ENCODE data around the gene KCND3.

KCND3 gene

GRCh38 chr1:111958851-111959250, 30.6 kb downstream of the KCND3 start:
- DNase-seq (ENCODE audit: low read depth), result no peak

DNA sequence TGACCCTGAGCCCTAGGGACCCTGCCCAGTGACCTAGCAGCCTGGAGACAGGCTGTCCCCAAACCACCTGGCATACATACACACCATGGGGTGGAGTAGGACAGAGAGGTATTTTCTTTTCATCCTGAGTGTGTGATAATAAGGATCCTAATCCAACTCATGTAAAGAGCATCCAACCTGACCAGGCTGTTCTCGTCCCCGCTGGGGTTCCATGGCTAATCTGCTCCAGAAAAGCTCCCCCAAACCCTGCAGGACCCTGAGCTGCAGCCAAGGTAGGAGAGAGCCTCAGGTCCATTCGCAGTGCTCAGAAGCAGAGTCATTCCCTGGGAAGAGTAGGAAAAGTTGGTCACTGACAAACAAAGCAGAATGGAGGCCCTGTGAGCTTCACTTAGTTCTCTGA, 31.4 kb downstream of the KCND3 start:
- DNase-seq (ENCODE audit: low read depth), result no peak

DNA sequence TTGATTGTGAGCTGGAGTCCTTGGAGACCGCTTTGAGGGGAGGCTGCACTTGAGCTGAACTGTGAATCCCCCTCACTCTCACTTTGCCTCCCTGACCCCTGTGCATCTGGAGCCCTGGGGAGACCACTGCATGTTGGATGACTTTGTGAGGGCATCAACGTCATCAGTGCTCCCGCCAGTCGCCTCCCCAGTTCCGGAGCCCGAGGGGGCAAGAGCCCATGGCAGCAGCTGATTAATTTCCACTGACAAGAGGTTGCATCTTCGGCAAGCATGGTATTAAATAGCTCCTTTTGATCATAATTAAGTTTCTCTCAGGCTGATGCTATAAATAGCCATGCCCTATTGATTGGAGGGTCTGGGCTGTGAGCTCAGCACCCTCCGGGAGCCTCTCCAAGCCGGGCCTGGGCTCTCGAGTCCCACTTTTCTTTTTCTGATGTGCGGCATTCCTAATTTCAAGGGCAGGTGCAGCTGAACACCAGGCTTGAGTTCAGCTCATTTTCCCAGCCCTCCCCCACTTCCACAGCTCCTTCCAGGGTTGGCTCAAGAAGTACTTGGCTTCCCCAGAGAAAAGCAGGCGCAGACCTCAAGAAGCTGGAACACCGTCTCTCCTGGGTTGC, 33.2 kb downstream of the KCND3 start:
- DNase-seq (ENCODE audit: low read depth), result no peak

- DNase-seq (ENCODE audit: low read depth), result no peak
Observed at GRCh38 chr1:111955755-111956154, 33.7 kb downstream of the KCND3 start.

DNA sequence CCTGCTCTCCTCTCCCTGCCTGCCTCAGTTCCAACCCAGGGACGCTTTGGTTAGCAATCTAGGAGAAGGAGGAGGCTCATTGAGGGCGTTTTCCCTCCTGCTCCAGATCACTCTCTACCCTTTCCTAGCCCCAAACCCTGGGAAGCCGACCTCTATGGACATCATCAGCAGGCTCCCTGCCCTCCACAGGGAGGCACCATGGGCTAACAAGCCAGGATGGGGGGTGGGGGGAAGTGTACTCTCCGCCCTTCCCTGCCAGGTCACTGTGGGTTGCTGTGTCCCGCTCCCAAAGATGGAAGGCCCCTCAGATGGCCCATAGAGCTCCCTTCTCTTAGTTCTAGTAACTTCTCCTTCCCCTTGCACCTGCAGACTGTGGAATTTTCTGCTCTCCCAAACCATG, 35.7 kb downstream of the KCND3 start:
- no peak for DNase-seq (ENCODE audit: low read depth)

- no peak for DNase-seq (ENCODE audit: low read depth)
Observed at GRCh38 chr1:111952125-111952657, 37.3 kb downstream of the KCND3 start.

DNA sequence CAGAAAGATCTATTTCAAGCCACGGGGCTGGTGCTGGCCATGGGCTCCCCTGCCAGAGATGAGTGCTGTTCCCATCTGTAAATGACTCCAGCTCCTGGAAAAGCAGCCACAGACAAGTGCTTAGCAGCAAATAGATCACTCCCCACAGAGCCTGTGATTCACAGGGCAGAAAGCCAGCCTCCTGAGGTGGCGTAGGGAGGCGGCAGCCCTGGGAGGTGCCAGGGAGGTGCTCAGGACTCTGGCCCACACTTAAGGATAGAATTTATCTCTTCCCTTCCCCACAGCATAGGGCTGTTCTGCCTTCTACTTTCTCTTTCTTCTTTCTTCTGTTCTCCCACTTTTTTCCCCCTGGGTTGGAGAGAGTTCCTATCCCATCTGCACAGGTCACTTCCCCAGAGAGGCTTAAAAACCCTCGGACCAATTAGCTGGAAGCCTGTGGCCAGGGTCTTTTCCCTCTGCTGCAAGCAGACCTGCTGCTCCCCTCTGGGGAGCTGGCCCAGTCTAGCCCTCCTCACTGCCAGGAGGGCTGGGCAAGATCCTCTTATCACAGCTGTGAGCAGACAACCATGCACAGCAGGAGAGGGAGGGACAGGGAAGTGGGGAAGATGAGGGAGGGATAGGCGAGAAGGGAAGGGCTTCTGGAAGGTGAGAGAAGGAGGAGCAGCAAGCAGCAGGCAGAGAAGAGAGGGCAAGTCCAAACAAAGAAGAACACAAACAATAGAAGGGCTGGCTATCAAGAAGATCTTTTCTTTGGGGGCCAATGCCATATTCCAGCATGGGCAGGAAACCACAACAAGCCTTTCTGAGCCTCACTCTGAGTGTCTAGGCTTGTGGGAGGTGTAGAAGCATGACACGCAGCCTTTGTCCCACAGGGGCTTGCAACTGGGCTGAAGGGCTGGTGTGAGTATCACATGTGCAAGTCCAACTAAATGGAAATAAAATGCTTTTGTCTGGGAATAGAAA, 41.0 kb downstream of the KCND3 start:
- DNase-seq (ENCODE audit: low read depth), result no peak

GRCh38 chr1:111943846-111944749, 45.4 kb downstream of the KCND3 start:
- DNase-seq (ENCODE audit: low read depth), result no peak

GRCh38 chr1:111943066-111943465, 46.4 kb downstream of the KCND3 start:
- no peak for DNase-seq (ENCODE audit: low read depth)

DNA sequence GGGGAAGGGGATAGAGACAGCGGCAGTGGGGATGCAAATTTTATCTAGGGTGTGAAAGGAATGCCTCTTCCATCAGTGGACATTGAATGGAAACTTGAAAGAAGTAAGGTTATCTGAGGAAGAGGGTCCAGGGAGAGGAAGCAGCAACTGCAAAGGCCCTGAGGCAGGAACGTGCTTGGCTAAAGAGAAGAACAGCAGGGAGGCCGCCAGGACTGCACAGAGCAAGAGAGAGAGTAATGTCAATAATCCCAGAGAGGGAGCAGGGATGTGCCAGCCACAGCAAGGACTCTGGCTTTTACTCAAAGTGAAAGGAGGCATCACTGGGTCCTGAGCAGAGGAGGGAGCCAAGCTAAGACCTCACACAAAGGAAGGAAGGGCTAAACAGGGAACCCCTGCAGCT, 50.9 kb downstream of the KCND3 start:
- DNase-seq (ENCODE audit: low read depth), result no peak

DNA sequence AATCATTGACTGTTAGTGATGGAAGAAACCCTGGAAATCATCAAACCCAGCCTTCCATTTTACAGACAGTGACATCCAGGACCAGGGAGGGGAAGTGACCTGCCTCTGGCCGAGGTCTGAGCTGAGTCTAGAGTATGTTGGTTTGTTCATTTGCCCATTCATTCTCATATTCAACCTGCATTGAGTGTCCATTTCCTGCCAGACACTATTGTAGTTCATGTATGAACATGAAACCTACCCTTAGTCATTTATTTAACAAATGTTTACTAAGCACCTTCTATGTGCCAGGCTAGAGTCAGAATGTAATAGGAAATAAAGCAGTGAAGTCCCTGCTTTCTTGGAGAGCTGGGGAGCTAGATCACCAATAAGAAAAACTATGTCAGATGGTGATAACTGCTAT, 51.3 kb downstream of the KCND3 start:
- DNase-seq (ENCODE audit: low read depth), result no peak

DNA sequence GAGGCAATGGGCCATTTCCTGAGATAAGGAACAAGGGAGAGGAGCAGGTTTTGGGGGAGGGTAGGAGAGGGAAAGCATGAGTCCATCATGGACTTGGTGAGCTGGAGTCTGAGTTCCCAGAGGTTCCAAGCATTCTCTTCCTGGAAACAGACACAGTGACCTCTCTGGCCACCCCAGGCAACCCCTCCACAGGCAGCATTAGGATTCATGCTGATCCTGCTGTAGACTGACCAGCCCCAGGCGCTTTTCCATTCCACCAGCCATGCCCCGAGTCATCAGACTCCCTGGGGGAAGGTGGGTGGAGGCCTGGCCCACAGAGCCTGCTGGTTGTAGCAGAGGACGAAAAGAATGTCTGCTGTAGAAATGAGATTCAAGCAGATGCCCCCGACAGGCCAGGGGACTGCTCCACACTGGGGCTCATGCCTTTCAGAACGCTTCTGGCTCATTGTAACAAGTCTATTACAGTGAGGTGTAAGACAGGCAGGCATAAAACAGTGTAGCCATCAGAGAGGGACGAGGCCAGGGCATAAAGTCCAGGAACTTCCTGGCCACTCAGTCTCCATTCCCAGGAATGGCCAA, 52.2 kb downstream of the KCND3 start:
- no peak for DNase-seq (ENCODE audit: low read depth)

DNA sequence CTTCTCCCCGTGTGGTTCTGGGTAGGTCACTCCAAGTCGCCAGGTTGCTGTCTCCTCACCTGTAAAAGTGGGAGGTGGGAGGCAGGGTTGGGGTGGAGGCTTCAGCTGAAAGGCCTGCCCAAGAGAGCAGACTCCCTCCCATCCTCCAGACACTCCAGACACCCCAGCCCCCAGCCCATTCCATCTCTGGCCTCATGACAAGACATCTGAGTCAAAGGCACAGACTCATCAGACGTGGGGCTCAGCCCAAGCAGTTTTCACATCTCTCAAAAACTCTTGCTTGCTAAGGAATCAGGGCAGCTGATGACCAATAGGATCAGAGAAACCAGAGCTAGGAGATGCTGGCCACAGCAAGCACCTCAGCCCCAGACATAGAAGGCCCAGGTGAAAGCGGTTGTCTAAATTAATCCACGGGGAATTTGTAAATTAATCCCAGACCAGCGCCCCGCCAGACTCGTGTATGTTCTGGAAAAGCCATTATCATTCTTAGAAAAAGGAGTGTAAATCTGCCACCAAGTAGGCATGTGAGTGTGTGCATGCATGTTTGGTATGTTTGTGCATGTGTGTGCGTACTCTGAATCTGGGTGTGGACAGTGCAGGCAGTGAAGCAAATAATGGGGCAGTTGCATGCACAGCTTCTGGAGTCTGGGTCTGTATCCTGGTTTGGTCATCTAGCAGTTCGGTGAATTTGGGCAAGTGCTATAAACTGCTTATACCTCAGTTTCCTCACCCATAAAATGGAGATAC, 55.2 kb downstream of the KCND3 start:
- DNase-seq (ENCODE audit: low read depth), result no peak

DNA sequence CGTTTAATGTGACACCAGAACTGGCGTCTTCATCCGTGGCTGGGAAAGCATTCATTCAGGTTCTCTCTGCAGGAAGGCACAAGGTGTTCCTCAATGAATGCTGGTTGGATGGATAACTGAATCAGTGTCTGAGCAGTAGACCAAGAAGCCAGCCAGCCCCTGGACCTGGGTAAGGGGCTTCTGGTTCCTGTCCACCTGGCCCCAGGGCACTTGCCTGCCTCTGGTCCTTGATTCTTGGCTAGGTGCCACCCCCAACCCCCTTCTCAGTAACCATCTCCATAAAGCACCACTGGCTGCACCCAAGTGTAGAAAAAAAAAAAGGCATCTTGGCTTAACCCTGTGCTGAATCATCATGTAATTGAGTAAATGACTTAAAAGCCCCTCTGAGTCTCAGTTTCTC, 59.1 kb downstream of the KCND3 start:
- DNase-seq (ENCODE audit: low read depth), result no peak

DNA sequence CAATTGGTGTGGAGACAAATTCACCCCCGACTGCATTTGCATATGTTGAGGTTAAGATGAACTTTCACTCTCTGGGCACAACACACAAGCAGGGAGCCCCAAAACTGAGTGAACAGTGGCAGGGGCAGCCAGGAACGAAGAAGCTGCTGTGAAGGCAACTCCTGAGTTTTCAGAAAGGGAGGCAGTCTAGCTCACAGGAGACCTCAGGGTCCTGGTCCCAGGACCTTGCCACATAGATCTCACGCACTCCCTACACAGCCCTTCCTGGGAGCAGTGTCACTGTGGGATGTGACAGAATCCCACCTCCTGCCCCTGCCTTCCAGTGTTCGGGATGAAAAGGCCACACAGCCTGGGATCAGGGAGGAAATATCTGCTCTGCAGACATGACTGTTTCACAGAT, 60.9 kb downstream of the KCND3 start:
- no peak for DNase-seq (ENCODE audit: low read depth)

DNA sequence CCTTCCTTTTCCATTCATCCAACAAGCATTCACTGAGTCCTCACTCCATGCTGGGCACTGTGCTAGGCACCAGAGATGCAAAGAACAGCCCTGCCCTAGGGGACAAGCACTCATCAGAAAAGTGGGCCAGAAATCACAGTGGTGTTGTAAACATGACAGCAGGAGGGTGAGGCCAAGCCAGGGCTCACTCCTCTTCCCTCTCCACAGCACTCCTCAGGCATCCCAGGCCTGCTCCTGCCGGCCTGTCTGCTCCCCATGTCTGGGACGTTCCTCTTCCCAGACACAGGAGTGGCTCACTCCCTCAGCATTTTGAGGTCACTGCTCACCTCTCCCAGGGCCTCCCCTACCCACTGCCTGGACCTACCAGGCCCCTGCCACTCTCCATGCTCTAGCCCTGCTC, 61.8 kb downstream of the KCND3 start:
- DNase-seq (ENCODE audit: low read depth), result no peak

DNA sequence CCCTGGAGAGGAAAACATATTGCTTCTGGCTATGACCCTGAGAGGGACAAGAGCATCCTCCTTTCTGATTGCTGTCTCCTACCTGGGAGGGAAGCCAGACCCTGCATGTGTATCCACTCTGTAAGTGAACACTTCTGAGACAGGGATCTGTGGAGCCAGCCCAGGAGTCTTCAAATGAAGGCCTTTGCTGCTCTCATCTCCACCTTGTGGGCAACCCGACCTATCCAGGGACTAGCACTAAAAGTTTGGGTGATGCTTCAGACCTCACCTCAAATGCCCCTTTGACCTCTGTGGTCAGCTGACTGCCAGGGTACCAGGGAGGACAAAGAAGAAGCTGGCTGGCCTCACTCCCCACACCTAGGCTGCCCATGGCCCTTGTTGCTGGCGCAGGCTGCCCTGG, 64.7 kb downstream of the KCND3 start:
- no peak for DNase-seq (ENCODE audit: low read depth)

GRCh38 chr1:111923766-111924165, 65.7 kb downstream of the KCND3 start:
- DNase-seq (ENCODE audit: low read depth), result no peak

GRCh38 chr1:111921948-111922347, 67.5 kb downstream of the KCND3 start:
- DNase-seq (ENCODE audit: low read depth), result no peak

- DNase-seq (ENCODE audit: low read depth), result no peak
Observed at GRCh38 chr1:111920221-111921024, 69.0 kb downstream of the KCND3 start.
